ENCODE data around the gene EXOC6B.

Gene EXOC6B

DNA sequence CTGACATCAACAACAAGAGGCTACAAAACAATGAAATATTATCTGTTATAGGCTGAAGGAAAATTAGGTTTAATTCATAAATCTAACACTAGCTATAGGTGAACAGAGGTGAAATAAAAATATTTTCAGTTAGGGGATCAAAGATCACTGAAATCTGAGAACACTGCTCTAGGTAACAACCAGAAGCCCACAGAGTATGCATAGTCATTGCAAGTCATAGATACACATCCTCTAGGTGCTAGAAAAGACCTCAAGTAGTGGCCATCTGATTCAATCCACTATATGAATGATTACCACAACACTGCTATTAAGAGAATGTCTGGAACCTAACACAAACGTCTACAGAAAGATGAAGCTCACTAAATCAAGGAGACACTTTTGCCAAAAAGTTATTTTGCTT is 413.6 kb downstream of the EXOC6B start:
- no peak overlapping the region for H3K9ac ChIP-seq (ENCODE audit: insufficient read length)
- TF ChIP-seq FOXP2 (optimal IDR thresholded peaks at IDR 0.05; ENCODE audit: control extremely low read depth, extremely low read length, insufficient read depth) (no peak), EZH2 (IDR thresholded peaks at IDR 0.05) (no peak), POLR2AphosphoS5 (IDR thresholded peaks at IDR 0.05; ENCODE audit: borderline replicate concordance, low read depth, low read length) (no peak)
- H3K27ac ChIP-seq, result no peak overlapping the region
- no peaks in the 10 kb centered on the region for H3K36me3 ChIP-seq (ENCODE audit: insufficient read depth, low read length)
- no peak overlapping the region for H3K4me3 ChIP-seq
- no peaks in the 10 kb centered on the region for H3K9me3 ChIP-seq (ENCODE audit: low read depth, low read length)
- DNase-seq (ENCODE audit: low read depth, low spot score), result no peak

- no peak for DNase-seq (ENCODE audit: low read depth, low spot score)
- Histone ChIP-seq H3K9ac (ENCODE audit: insufficient read length) (no peak overlapping the region), H3K4me3 (no peak overlapping the region), H3K36me3 (ENCODE audit: insufficient read depth, low read length) (no peaks in the 10 kb centered on the region), H3K27ac (no peak overlapping the region), H3K9me3 (ENCODE audit: low read depth, low read length) (no peaks in the 10 kb centered on the region)
- TF ChIP-seq FOXP2 (optimal IDR thresholded peaks at IDR 0.05; ENCODE audit: control extremely low read depth, extremely low read length, insufficient read depth), result no peak
- no peak for TF ChIP-seq EZH2 (IDR thresholded peaks at IDR 0.05)
- TF ChIP-seq POLR2AphosphoS5 (IDR thresholded peaks at IDR 0.05; ENCODE audit: borderline replicate concordance, low read depth, low read length), result no peak
Observed at GRCh38 chr2:72399879-72400278, 426.0 kb downstream of the EXOC6B start.

- Histone ChIP-seq H3K27ac (no peak overlapping the region), H3K36me3 (ENCODE audit: insufficient read depth, low read length) (no peaks in the 10 kb centered on the region), H3K4me3 (no peak overlapping the region), H3K9me3 (ENCODE audit: low read depth, low read length) (no peaks in the 10 kb centered on the region), H3K9ac (ENCODE audit: insufficient read length) (no peak overlapping the region)
- TF ChIP-seq EZH2 (IDR thresholded peaks at IDR 0.05) (no peak), POLR2AphosphoS5 (IDR thresholded peaks at IDR 0.05; ENCODE audit: borderline replicate concordance, low read depth, low read length) (no peak), FOXP2 (optimal IDR thresholded peaks at IDR 0.05; ENCODE audit: control extremely low read depth, extremely low read length, insufficient read depth) (no peak)
- no peak for DNase-seq (ENCODE audit: low read depth, low spot score)
Observed at GRCh38 chr2:72395096-72395495, 430.7 kb downstream of the EXOC6B start.

DNA sequence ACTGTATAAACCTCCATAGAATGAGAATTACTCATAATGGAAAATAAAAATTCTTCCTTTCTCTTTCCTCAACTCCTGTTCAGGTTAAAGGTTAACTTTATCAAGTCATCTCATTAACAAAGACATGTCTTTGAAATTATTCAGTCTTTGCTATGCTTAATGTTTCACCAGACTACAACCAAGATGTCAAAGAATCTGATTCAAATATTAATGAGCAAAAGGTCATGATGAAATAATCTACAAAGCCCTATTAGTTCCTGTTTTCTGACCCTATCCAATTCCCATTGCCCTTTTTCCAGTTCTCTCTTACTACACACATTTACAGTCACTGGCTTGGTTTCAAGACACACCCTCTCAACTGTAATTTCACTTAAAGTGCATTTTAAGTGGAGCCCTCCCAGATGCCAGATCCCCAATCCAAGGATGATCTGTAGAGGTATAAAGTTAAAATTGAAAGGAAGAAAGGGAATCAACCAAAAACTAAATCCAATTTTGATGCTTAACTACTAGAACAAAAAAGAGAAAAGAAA is 431.2 kb downstream of the EXOC6B start:
- H3K36me3 ChIP-seq (ENCODE audit: insufficient read depth, low read length), result no peaks in the 10 kb centered on the region
- no peak overlapping the region for H3K27ac ChIP-seq
- H3K4me3 ChIP-seq, result no peak overlapping the region
- DNase-seq (ENCODE audit: low read depth, low spot score), result no peak
- no peaks in the 10 kb centered on the region for H3K9me3 ChIP-seq (ENCODE audit: low read depth, low read length)
- H3K9ac ChIP-seq (ENCODE audit: insufficient read length), result no peak overlapping the region
- TF ChIP-seq FOXP2 (optimal IDR thresholded peaks at IDR 0.05; ENCODE audit: control extremely low read depth, extremely low read length, insufficient read depth) (no peak), POLR2AphosphoS5 (IDR thresholded peaks at IDR 0.05; ENCODE audit: borderline replicate concordance, low read depth, low read length) (no peak), EZH2 (IDR thresholded peaks at IDR 0.05) (no peak)

DNA sequence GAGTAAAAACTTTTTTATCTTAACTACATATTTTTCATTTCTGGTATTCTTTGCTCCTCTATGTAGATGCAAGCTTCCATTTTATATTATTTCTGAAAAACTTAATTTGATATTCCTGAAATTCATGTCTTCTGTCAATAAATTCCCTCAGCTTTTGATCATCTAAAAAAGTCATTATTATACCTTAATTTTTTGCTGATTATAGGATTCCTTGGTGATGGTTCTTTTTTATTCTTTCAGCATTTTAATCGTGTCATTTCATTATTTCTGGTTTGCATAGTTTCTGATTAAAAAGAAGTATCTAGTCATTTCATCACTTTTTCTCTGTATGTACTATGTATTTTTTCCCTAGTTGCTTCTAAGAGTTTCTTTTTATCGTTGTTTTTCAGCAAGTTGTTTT is 436.4 kb downstream of the EXOC6B start:
- Histone ChIP-seq H3K36me3 (ENCODE audit: insufficient read depth, low read length) (no peaks in the 10 kb centered on the region), H3K27ac (no peak overlapping the region), H3K9ac (ENCODE audit: insufficient read length) (no peak overlapping the region), H3K4me3 (no peak overlapping the region), H3K9me3 (ENCODE audit: low read depth, low read length) (no peaks in the 10 kb centered on the region)
- TF ChIP-seq EZH2 (IDR thresholded peaks at IDR 0.05) (no peak), FOXP2 (optimal IDR thresholded peaks at IDR 0.05; ENCODE audit: control extremely low read depth, extremely low read length, insufficient read depth) (no peak), POLR2AphosphoS5 (IDR thresholded peaks at IDR 0.05; ENCODE audit: borderline replicate concordance, low read depth, low read length) (no peak)
- no peak for DNase-seq (ENCODE audit: low read depth, low spot score)

DNA sequence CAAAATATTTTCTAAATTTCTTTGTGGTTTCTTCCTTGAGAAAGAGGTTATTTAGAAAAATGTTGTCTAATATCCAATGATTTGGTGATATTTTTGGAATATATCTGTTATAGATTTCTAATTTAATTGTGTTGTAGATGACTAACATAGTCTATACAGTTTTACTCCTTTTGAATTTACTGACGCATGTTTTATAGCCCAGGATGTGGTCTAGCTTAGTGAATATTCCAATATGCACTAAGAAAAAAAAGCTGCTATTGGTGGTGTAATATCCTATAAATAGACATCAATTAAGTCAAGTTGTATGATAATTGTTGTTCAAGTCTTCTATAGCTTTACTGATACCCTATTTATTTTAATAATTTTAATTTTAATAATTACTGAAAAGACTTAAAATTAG is 437.6 kb downstream of the EXOC6B start:
- no peak for DNase-seq (ENCODE audit: low read depth, low spot score)

GRCh38 chr2:72386288-72386687 is 439.5 kb downstream of the EXOC6B start:
- no peak overlapping the region for H3K4me3 ChIP-seq
- TF ChIP-seq POLR2AphosphoS5 (IDR thresholded peaks at IDR 0.05; ENCODE audit: borderline replicate concordance, low read depth, low read length), result no peak
- no peak for TF ChIP-seq EZH2 (IDR thresholded peaks at IDR 0.05)
- no peak for TF ChIP-seq FOXP2 (optimal IDR thresholded peaks at IDR 0.05; ENCODE audit: control extremely low read depth, extremely low read length, insufficient read depth)
- H3K27ac ChIP-seq, result no peak overlapping the region
- DNase-seq (ENCODE audit: low read depth, low spot score), result no peak
- H3K9ac ChIP-seq (ENCODE audit: insufficient read length), result no peak overlapping the region
- H3K36me3 ChIP-seq (ENCODE audit: insufficient read depth, low read length), result no peaks in the 10 kb centered on the region
- no peaks in the 10 kb centered on the region; the same call in 1 of the 2 replicates for H3K9me3 ChIP-seq (ENCODE audit: low read depth, low read length)

More for the DNA sequence above, 437.6 kb downstream of the EXOC6B start:
- Histone ChIP-seq H3K4me3 (no peak overlapping the region), H3K9ac (ENCODE audit: insufficient read length) (no peak overlapping the region), H3K27ac (no peak overlapping the region), H3K36me3 (ENCODE audit: insufficient read depth, low read length) (no peaks in the 10 kb centered on the region), H3K9me3 (ENCODE audit: low read depth, low read length) (no peaks in the 10 kb centered on the region)
- TF ChIP-seq FOXP2 (optimal IDR thresholded peaks at IDR 0.05; ENCODE audit: control extremely low read depth, extremely low read length, insufficient read depth) (no peak), EZH2 (IDR thresholded peaks at IDR 0.05) (no peak), POLR2AphosphoS5 (IDR thresholded peaks at IDR 0.05; ENCODE audit: borderline replicate concordance, low read depth, low read length) (no peak)

- Histone ChIP-seq H3K9ac (ENCODE audit: insufficient read length) (no peak overlapping the region), H3K9me3 (ENCODE audit: low read depth, low read length) (no peaks in the 10 kb centered on the region; the same call in 1 of the 2 replicates), H3K4me3 (no peak overlapping the region), H3K36me3 (ENCODE audit: insufficient read depth, low read length) (peaks cover 10% of the 10 kb centered on the region), H3K27ac (no peak overlapping the region)
- TF ChIP-seq FOXP2 (optimal IDR thresholded peaks at IDR 0.05; ENCODE audit: control extremely low read depth, extremely low read length, insufficient read depth) (no peak), EZH2 (IDR thresholded peaks at IDR 0.05) (no peak), POLR2AphosphoS5 (IDR thresholded peaks at IDR 0.05; ENCODE audit: borderline replicate concordance, low read depth, low read length) (no peak)
- no peak for DNase-seq (ENCODE audit: low read depth, low spot score)
Observed at GRCh38 chr2:72378753-72379348, 447.0 kb downstream of the EXOC6B start.

Measured in SK-N-MC (cell line).